NT2/D1 (cell line): Measurements from ENCODE around the gene PTRH1.

Experiments
- SUZ12 ChIP-seq: IDR thresholded peaks from 2 replicates; pipeline ENCODE4 v1.6.1; 2011; ENCODE audit not compliant: insufficient read length, insufficient read depth; ENCODE audit errors: extremely low read depth
- ZNF274 ChIP-seq: IDR thresholded peaks from 2 replicates; pipeline ENCODE4 v1.6.1; 2011; ENCODE audit warnings: mild to moderate bottlenecking, low read depth, low read length

- TF ChIP-seq SUZ12 = no peak
- TF ChIP-seq ZNF274 = no peak
Observed at GRCh38 chr9:127741831-127742434, 26.5 kb upstream of the PTRH1 start.
